ENCODE data around the gene IL17RE. TPM values are rescaled to one million over a fixed set of nuclear protein-coding genes. Genes with fewer than 3 reads are reported as not detected.

The IL17RE gene
- total and polyA plus RNA-seq, 9 of the 15 experiments (the other 6 are each of a cell fraction or from before 2014, with no cell fraction given): 0.32 to 1.9 (median 0.51) TPM; not detected in 4

DNA sequence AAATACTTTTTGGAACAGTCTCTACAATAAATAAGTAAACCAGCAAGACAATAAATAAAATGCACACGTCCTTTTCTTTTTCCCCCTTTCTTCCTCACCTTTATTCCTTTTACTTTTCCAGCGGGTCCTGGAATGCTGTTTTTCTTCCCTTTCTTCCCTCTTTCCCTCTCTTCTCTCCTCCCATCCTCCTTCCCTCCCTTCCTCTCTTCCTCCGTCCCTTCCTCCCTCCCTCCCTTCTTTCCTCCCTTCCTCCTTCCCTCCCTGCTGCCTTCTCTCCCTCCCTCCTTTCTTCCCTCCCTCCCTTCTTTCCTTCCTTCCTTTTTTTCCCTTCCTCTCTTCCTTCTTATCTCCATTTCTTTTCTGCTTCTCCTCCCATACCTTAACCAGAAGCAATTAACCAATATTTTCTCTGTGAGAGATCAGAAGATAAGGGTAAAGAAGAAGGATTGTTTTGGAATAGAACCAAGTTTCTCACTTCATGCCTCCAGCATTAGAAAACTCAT is 3.3 kb upstream of the IL17RE start (continued):
- TF ChIP-seq FOXM1 (IDR thresholded peaks at IDR 0.05; ENCODE audit: low read depth): no peak
- TF ChIP-seq FOXM1 (CRISPR knock-in tag; IDR thresholded peaks at IDR 0.05; ENCODE audit: low read depth): no peak
- TF ChIP-seq ZNF133 (CRISPR knock-in tag; IDR thresholded peaks at IDR 0.05): no peak
- no peak for TF ChIP-seq ZNF436 (CRISPR knock-in tag; IDR thresholded peaks at IDR 0.05)
- TF ChIP-seq OTX1 (CRISPR knock-in tag; IDR thresholded peaks at IDR 0.05): peak; percentile 77; the same call in 1 of the 2 replicates
- no peak for TF ChIP-seq MED1 (CRISPR knock-in tag; IDR thresholded peaks at IDR 0.05; ENCODE audit: borderline replicate concordance)
- no peak for TF ChIP-seq C11orf30 (IDR thresholded peaks at IDR 0.05; ENCODE audit: low read depth)
- TF ChIP-seq TAF1 (IDR thresholded peaks at IDR 0.05; ENCODE audit: control insufficient read depth, extremely low read depth, insufficient read depth, low read length, severe bottlenecking): no peak
- TF ChIP-seq KLF1 (tag; IDR thresholded peaks at IDR 0.05): no peak
- no peak for TF ChIP-seq HDAC2 (IDR thresholded peaks at IDR 0.05)
- peak; percentile 66 for TF ChIP-seq DPF2 (IDR thresholded peaks at IDR 0.05)
- TF ChIP-seq ZFP36 (IDR thresholded peaks at IDR 0.05; ENCODE audit: low read depth, low read length, partially characterized antibody): no peak
- TF ChIP-seq ZBTB17 (CRISPR knock-in tag; IDR thresholded peaks at IDR 0.05): no peak
- no peak for TF ChIP-seq ZNF146 (CRISPR knock-in tag; IDR thresholded peaks at IDR 0.05; ENCODE audit: unreplicated experiment)
- TF ChIP-seq RERE (CRISPR knock-in tag; IDR thresholded peaks at IDR 0.05; ENCODE audit: borderline replicate concordance): no peak
- TF ChIP-seq EHMT2 (IDR thresholded peaks at IDR 0.05): peak; percentile 61; the same call in 1 of the 2 replicates
- TF ChIP-seq, protein P1, sequence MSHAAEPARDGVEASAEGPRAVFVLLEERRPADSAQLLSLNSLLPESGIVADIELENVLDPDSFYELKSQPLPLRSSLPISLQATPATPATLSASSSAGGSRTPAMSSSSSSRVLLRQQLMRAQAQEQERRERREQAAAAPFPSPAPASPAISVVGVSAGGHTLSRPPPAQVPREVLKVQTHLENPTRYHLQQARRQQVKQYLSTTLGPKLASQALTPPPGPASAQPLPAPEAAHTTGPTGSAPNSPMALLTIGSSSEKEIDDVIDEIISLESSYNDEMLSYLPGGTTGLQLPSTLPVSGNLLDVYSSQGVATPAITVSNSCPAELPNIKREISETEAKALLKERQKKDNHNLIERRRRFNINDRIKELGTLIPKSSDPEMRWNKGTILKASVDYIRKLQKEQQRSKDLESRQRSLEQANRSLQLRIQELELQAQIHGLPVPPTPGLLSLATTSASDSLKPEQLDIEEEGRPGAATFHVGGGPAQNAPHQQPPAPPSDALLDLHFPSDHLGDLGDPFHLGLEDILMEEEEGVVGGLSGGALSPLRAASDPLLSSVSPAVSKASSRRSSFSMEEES (CRISPR knock-in tag; IDR thresholded peaks at IDR 0.05): no peak
- TF ChIP-seq SRF (CRISPR knock-in tag; IDR thresholded peaks at IDR 0.05): no peak
- no peak for TF ChIP-seq SIX5 (IDR thresholded peaks at IDR 0.05; ENCODE audit: borderline replicate concordance in 1 of 2, insufficient read depth in 1 of 2, low read depth in 1 of 2, low read length in 2 of 2)
- no peak for TF ChIP-seq ATF2 (CRISPR knock-in tag; IDR thresholded peaks at IDR 0.05)
- TF ChIP-seq PRMT5 (CRISPR knock-in tag; IDR thresholded peaks at IDR 0.05): no peak
- TF ChIP-seq SETDB1 (IDR thresholded peaks at IDR 0.05; ENCODE audit: low read length): no peak
- peak; percentile 89 for TF ChIP-seq ELF4 (CRISPR knock-in tag; IDR thresholded peaks at IDR 0.05)

Measured in K562 (cell line).